ENCODE measurements around the gene COL5A3.

GRCh38 chr19:10005632-10006334 is 4.5 kb downstream of the COL5A3 start:
- no peak for TF ChIP-seq POLR2A (IDR thresholded peaks at IDR 0.05)
- TF ChIP-seq CTCF (IDR thresholded peaks at IDR 0.05) = no peak

Data from gastroesophageal sphincter (tissue), 3 donors.